Inferior parietal cortex (tissue), 1 donor: ENCODE data around the gene EEPD1.
"Not testable (repeated sequence)": the region's sequence is repeated elsewhere in the genome, so short reads cannot be mapped to it uniquely, and the experiment has no call there.

Experiments
- DNase-seq: peaks from one replicate; pipeline ENCODE4 v3.0.0-alpha.2; 2016; ENCODE audit errors: extremely low spot score

Gene EEPD1

GRCh38 chr7:36128448-36129047 is 24.5 kb upstream of the EEPD1 start:
- peak; percentile 79 for DNase-seq

DNA sequence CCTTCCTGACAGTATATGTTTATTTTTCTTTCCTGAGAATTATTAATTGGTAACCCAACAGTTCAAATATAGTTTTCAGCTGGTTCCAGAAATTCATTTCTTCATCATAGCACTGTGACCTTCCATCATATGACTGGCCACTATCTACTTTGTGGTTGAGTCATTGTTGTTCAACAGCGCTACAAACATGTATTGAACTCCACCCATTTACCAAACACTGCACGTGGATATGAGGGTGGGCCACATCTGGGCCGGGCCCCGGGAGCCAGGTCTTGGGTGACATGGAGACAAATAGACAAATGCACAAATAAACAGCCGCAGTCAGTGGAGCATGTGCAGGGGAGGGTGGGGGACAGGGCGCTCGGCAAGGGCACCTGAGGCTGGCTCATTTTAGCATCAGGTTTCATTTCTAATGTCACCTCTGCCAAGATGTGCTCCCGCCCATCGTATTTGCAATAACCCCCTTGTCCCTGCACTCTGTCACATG is 24.0 kb upstream of the EEPD1 start:
- DNase-seq: no peak

GRCh38 chr7:36130236-36130945 is 22.7 kb upstream of the EEPD1 start:
- no peak for DNase-seq

DNA sequence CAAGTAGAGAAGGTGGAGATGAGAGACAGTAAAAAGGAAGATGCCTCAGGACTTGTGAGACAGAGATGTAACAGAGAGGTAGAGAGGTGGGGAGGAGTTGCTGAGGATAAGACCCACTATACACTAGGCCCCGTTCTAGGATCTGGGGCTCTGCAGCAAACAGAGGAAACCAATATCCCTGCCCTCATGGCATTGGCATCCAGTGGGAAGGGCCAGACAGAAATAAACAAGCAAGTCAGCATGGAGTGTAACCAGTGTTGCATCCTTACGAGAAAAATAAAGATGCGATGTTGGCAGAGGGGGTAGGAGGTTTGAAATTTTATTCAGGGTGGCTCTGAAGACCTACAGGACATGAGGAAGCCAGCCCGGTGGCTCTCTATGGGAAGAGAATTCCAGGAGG is 22.0 kb upstream of the EEPD1 start:
- no peak for DNase-seq

DNA sequence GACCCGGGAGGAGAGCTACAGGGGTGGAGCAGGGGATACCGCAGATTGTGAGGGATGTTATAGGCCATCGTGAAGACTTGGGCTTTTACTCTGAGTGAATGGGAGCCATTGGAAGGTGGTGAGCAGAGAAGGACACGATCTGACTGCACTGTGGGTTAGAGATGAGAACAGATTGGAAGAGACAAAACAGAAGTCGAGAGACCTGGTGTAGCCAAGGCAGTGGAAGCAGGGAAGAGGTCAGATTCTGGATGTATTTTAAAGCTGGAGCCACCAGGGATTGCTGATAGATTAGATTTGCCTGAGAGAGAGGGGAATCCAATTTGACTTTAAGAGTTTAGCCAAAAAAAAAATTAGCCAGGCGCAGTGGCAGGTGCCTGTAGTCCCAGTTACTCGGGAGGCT is 21.6 kb upstream of the EEPD1 start:
- DNase-seq: no peak

- no peak for DNase-seq
Measured at GRCh38 chr7:36132012-36132411, 21.0 kb upstream of the EEPD1 start.

DNA sequence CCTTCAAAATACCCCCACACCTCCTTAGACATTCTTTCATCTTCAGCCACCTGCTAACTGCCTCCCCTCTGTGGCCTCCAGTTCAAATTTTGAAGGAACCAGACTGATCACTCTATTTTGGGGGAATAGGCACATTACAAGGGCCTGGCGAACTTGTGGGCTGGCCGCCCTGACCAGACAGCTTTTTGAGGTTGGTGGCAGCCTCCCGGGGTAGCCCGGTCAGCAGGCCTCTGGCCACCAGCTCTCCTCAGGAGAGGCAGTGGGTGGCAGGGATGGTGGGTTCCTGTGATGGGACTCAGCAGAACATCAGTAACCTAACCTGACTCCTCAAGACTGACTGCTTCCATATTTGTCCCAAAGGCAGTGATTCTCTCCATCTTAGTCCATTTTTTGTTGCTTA is 17.4 kb upstream of the EEPD1 start:
- DNase-seq: no peak

- DNase-seq: no peak
Measured at GRCh38 chr7:36137258-36137657, 15.8 kb upstream of the EEPD1 start.

DNA sequence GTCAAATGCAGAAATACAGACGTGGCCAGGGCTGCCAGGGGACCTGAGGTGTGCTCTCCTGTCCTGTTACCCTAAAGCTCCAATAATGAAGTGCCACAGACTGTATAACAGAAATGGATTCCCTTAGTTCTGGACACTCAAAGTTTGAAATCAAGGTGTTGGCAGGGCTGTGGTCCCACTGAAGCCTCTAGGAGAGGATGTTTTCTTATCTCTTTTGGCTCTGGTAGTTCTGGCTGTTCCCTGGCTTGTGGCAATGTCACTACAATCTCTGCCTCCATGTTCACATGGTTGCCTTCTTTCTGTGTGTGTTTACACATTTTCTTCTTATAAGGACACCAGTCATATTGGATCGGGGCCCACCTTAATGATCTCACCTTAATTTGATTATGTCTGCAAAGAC is 15.3 kb upstream of the EEPD1 start:
- DNase-seq: no peak

- DNase-seq: no peak
Measured at GRCh38 chr7:36138209-36138608, 14.8 kb upstream of the EEPD1 start.

DNA sequence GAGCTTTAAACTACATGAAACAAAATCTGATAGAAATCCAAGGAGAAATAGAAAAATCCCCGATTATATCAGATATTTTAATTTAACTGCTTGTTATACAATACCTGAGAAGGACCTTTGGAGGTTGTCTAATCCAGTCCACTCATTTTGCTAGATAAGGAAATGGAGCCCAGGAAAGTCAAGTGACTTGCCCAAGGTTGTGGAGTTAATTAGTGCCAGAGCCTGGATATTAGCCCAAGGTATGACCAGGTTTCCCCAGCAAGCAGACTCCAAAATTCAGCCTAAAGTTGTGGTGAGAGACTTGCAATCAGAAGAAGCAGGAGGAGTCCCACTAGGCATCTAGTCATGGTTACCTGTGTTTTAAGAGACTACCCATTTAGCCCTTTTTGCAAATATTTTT is 11.7 kb upstream of the EEPD1 start:
- DNase-seq: no peak

- no peak for DNase-seq
Measured at GRCh38 chr7:36141850-36142249, 11.2 kb upstream of the EEPD1 start.

DNA sequence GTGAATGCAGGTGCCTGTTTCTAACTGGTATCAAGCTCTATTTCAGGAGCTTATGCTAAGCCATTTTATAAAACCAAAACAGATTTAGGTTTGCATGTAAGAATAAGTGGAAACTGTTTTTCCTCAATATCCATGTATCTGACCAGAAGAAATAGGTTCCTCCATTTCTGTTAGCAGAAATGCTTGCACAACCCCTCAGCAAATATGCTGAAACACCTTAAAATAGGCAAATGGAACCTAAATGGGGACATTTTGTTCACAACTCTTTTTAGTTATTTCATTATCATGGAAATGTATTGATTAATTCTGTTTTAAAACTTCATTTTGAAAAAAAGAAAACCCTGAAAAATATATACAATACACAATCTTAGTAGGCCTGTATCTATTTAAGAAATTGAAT is 8.9 kb upstream of the EEPD1 start:
- DNase-seq: no peak

DNA sequence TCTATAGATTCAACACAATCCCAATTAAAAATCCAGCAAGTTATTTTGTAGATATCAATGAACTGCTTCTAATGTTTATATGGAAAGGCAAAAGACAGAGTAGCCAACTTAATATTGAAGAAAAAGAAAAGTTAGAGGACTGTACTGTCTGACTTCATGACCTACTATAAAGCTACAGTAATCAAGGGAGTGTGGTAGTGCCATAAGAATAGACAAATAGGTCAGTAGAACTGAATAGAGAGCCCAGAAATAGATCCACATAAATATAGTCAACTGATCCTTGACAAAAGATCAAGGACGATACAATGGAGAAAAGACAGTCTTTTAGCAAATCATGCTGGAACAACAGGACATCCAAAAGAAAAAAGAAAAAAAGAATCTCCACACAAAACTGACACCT is 7.4 kb upstream of the EEPD1 start:
- DNase-seq: no peak

- no peak for DNase-seq
Measured at GRCh38 chr7:36147361-36147760, 5.7 kb upstream of the EEPD1 start.

GRCh38 chr7:36148422-36149065 is 4.5 kb upstream of the EEPD1 start:
- no peak for DNase-seq

DNA sequence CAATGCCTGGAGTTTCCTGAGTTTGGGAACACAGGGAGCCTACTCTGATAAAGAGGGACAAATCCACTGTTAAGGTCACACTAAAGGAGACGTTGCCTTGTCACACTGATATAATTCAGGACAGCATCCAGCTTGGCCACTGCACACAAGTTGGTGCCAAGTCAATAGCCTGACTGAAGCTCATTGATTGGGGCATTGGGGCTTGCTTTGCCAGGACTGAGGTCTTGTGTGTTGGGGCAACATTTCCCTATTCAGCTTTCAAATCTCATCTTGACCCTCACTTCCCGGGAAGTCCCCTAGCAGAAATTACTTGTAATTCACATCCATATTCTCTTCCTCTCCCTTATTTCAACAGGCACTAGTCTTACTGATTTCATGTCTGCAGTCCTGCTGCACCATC is 3.8 kb upstream of the EEPD1 start:
- not testable (repeated sequence) for DNase-seq

GRCh38 chr7:36149694-36150452 is 3.2 kb upstream of the EEPD1 start:
- DNase-seq: no peak

DNA sequence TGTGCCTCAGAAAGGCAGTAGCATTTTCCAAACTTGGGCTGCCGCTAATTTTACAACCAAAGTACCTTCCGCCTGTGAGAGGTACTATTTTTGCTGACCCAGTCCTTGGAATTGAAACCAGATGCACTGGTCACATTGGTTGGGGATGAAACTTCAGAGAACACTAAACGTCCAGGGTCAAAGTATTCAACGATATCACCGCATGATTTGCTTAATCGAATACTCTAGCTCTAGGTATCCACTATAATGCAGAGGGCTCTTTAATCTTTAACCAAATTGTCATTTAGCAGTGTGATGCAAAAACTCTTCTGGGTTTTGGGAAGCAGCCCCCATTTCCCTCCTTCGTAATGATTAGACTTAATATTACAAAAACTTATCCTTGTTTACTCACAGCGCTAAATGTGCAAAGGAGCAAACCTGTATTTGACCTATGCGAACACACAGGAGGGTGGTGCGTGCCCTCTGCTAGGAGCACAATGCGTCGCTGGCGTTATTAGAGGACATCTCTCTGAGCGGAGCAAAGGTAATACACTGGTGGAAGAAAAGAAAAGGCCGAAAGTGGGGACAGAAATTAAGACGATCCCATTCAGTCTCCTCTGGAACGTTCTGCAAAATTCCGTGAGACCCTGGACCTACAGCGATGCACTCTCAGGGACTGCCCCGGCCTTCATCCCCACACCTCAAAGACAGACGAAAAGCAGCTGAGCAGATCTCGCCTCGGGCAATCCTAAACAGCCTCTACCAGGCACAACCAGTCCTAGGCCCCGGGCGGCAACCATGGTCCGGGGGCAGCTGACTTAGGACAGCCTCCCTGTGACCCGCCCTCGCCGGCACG is 916 bp upstream of the EEPD1 start:
- no peak for DNase-seq

DNA sequence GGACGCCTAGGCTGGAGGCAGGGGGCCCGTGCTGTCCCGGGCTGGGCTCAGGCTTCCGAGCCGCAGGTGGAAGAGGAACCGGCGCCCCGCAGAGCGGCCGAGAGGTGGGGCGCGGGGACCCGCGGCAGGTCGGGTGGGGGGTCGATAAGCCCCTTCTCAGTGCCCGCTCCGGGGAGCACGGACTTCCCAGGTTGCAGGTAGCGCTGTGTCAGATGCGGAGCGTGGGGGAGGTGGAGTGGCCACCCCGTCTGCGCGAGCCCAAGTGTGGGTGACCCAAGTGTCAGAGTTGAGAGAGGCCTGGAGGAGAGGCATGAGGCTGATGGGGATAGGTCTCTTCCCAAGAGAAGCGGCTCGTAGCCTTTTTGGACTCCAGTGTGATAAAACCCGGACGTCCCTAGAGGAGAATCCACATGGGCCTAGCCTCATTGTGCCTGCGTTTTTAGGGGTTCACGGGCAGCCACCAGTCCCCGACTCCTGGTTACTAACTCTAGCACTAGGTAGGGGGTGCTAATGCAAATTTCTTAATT is 580 bp downstream of the EEPD1 start:
- no peak for DNase-seq
